Smooth muscle cell (in vitro differentiated cells): Measurements from ENCODE around the gene CMIP. TPM values are rescaled to one million over a fixed set of nuclear protein-coding genes. Genes with fewer than 3 reads are reported as not detected.

ENCODE experiments used
- DNase-seq: peaks from one replicate; lab custom pipeline; 2025; ENCODE audit not compliant: unreplicated experiment; lab: John Stamatoyannopoulos, UW
- H2AFZ ChIP-seq: fragments of 200-600 bp; sonication (generic); 2 replicates; pipeline ENCODE4 v1.6.0; 2016; ENCODE audit warnings: antibody characterized with exemption, low read depth, mild to moderate bottlenecking
- H3F3A ChIP-seq: fragments of 200-600 bp; sonication (generic); 2 replicates; pipeline ENCODE4 v1.6.0; 2017; ENCODE audit warnings: antibody characterized with exemption, low read depth
- H3K27ac ChIP-seq: fragments of 200-600 bp; sonication (generic); 2 replicates; pipeline ENCODE4 v1.5.1; 2016; ENCODE audit warnings: low read depth, mild to moderate bottlenecking
- H3K27me3 ChIP-seq: fragments of 200-600 bp; sonication (generic); 2 replicates; pipeline ENCODE4 v1.6.1; 2016; ENCODE audit warnings: low read depth, mild to moderate bottlenecking
- H3K36me3 ChIP-seq: fragments of 200-600 bp; sonication (generic); 2 replicates; pipeline ENCODE4 v1.5.1; 2016; ENCODE audit warnings: low read depth
- H3K4me1 ChIP-seq: fragments of 200-600 bp; sonication (generic); 2 replicates; pipeline ENCODE4 v1.5.1; 2016; ENCODE audit warnings: low read depth
- H3K4me2 ChIP-seq: fragments of 200-600 bp; sonication (generic); 2 replicates; pipeline ENCODE4 v1.6.0; 2016; ENCODE audit warnings: mild to moderate bottlenecking
- H3K4me3 ChIP-seq: fragments of 200-600 bp; sonication (generic); 2 replicates; pipeline ENCODE4 v1.5.1; 2016; ENCODE audit warnings: mild to moderate bottlenecking
- H3K79me2 ChIP-seq: fragments of 200-600 bp; sonication (generic); 2 replicates; pipeline ENCODE4 v1.6.0; 2016; ENCODE audit warnings: low read depth, mild to moderate bottlenecking
- H3K9ac ChIP-seq: fragments of 200-600 bp; sonication (generic); 2 replicates; pipeline ENCODE4 v1.6.0; 2016; ENCODE audit warnings: low read depth
- H3K9me3 ChIP-seq: fragments of 200-600 bp; sonication (generic); replicated peaks from 2 replicates; pipeline ENCODE4 v1.5.1; 2016; ENCODE audit warnings: low read depth
- H4K20me1 ChIP-seq: fragments of 200-600 bp; sonication (generic); 2 replicates; pipeline ENCODE4 v1.6.0; 2016; ENCODE audit warnings: low read depth
- CTCF ChIP-seq: fragments of 200-600 bp; sonication (generic); IDR thresholded peaks from 2 replicates; pipeline ENCODE4 v1.5.1; 2017; ENCODE audit warnings: borderline replicate concordance, mild to moderate bottlenecking, antibody characterized with exemption; ENCODE audit not compliant: insufficient read depth, poor library complexity, severe bottlenecking
- WGBS: methylation state at CpG from one replicate; pipeline ENCODE4 v1.1.7; 2016; ENCODE audit warnings: low lambda C conversion rate; 5-methylcytosine and 5-hydroxymethylcytosine counted together
- polyA plus RNA-seq: library from polyadenylated mRNA; unstranded; fragments of >200 nt; fragmentation: Nextera tagmentation; extraction: Ambion mirVana; gene quantifications from 2 replicates; pipeline ENCODE4 v1.2.1, GENCODE V29; 2016
- total RNA-seq: library from RNA; depleted of rRNA; stranded (reverse); fragments of >200 nt; gene quantifications from 2 replicates; pipeline ENCODE4 v1.2.3, GENCODE V29; 2014

The CMIP gene
- total and polyA plus RNA-seq, 2 experiments from 2014 or later: 2.5 to 44.5 TPM

- Histone ChIP-seq H3K27me3 (no peaks in the 10 kb centered on the region), H3K4me2 (no peak overlapping the region), H3F3A (peaks cover 9% of the 10 kb centered on the region), H3K79me2 (peaks cover 9% of the 10 kb centered on the region), H4K20me1 (no peaks in the 10 kb centered on the region), H3K4me3 (no peak overlapping the region), H3K27ac (peak overlapping the region; percentile 56), H3K9me3 (no peaks in the 10 kb centered on the region), H3K4me1 (peaks cover 9% of the 10 kb centered on the region), H3K36me3 (no peaks in the 10 kb centered on the region), H2AFZ (no peak overlapping the region), H3K9ac (peak overlapping the region; percentile 35)
- WGBS: 85% methylated on average over 6 of the region's 6 CpGs
- TF ChIP-seq CTCF: no peak
- no peak for DNase-seq
These were observed 181.6 kb downstream of the CMIP start for GRCh38 chr16:81626181-81626674.

- DNase-seq: no peak
- H4K20me1 ChIP-seq: no peaks in the 10 kb centered on the region
- no peak for TF ChIP-seq CTCF
- no peak overlapping the region for H3K9ac ChIP-seq
- H3K27ac ChIP-seq: peak overlapping the region; percentile 56
- H3K36me3 ChIP-seq: no peaks in the 10 kb centered on the region
- no peaks in the 10 kb centered on the region for H3K9me3 ChIP-seq
- 97% methylated on average over 6 of the region's 6 CpGs for WGBS
- H3K4me2 ChIP-seq: no peak overlapping the region
- no peak overlapping the region for H2AFZ ChIP-seq
- H3K27me3 ChIP-seq: no peaks in the 10 kb centered on the region
- peaks cover 13% of the 10 kb centered on the region for H3K79me2 ChIP-seq
- H3K4me1 ChIP-seq: peaks cover 17% of the 10 kb centered on the region
- H3K4me3 ChIP-seq: no peak overlapping the region
- H3F3A ChIP-seq: peaks cover 15% of the 10 kb centered on the region
These were observed 182.4 kb downstream of the CMIP start for GRCh38 chr16:81627024-81627423.

GRCh38 chr16:81627729-81628244 is 183.2 kb downstream of the CMIP start:
- no peaks in the 10 kb centered on the region for H3K9me3 ChIP-seq
- no peaks in the 10 kb centered on the region for H3K27me3 ChIP-seq
- WGBS: 97% methylated on average over 12 of the region's 12 CpGs
- H3K9ac ChIP-seq: no peak overlapping the region
- H2AFZ ChIP-seq: no peak overlapping the region
- H3F3A ChIP-seq: peaks cover 15% of the 10 kb centered on the region
- H3K4me1 ChIP-seq: peaks cover 23% of the 10 kb centered on the region
- no peak overlapping the region for H3K4me2 ChIP-seq
- H3K27ac ChIP-seq: no peak overlapping the region
- TF ChIP-seq CTCF: no peak
- no peak overlapping the region for H3K4me3 ChIP-seq
- no peaks in the 10 kb centered on the region for H4K20me1 ChIP-seq
- peaks cover 11% of the 10 kb centered on the region for H3K79me2 ChIP-seq
- DNase-seq: no peak
- no peaks in the 10 kb centered on the region for H3K36me3 ChIP-seq
